HCT116 (cell line): ENCODE results near the gene ANKRD36C.

Experiments used
- CBX3 ChIP-seq: IDR thresholded peaks from 2 replicates; pipeline ENCODE4 v1.6.1; 2012; ENCODE audit warnings: low read depth
- ELF1 ChIP-seq: IDR thresholded peaks from 2 replicates; pipeline ENCODE4 v1.6.1; 2012; ENCODE audit warnings: low read depth, borderline replicate concordance
- EZH2 ChIP-seq: fragments of 200-600 bp; sonication (generic); IDR thresholded peaks from 2 replicates; pipeline ENCODE4 v1.6.1; 2017; ENCODE audit warnings: antibody characterized with exemption, mixed run types
- EZH2phosphoT487 ChIP-seq: fragments of 200-600 bp; IDR thresholded peaks from 2 replicates; pipeline ENCODE4 v1.6.1; 2018; ENCODE audit warnings: antibody characterized with exemption, borderline replicate concordance
- POLR2A ChIP-seq: IDR thresholded peaks from 2 replicates; pipeline ENCODE4 v1.7.0; 2011; ENCODE audit warnings: borderline replicate concordance; ENCODE audit not compliant: insufficient read depth, insufficient read length; ENCODE audit errors: extremely low read depth
- POLR2AphosphoS5 ChIP-seq: IDR thresholded peaks from 2 replicates; pipeline ENCODE4 v1.6.1; 2011; ENCODE audit warnings: mild to moderate bottlenecking, low read depth, low read length, moderate library complexity
- ZBTB33 ChIP-seq: IDR thresholded peaks from 2 replicates; pipeline ENCODE4 v1.6.1; 2011; ENCODE audit warnings: mild to moderate bottlenecking, low read length, moderate library complexity; ENCODE audit not compliant: insufficient replicate concordance; ENCODE audit errors: extremely low read depth
- TF ChIP-seq, protein P1 (sequence below): IDR thresholded peaks from 2 replicates; pipeline ENCODE4 v1.6.1; 2012
- TF ChIP-seq, protein P2 (sequence below), 3 experiments: fragments of 200-600 bp in 1 of 3; sonication (generic) in 1 of 3; IDR thresholded peaks in 2 of 3; conservative IDR thresholded peaks in 1 of 3; 2 replicates each; pipeline ENCODE4 v1.5.1; 2012 to 2017; ENCODE audit warnings: low read depth in 2 of 3, low read length in 2 of 3, antibody characterized with exemption in 1 of 3, borderline replicate concordance in 1 of 3, control low read depth in 1 of 3, mild to moderate bottlenecking in 1 of 3, mixed read lengths in 1 of 3, mixed run types in 1 of 3, moderate library complexity in 1 of 3; ENCODE audit not compliant: insufficient read depth in 1 of 3
- TF ChIP-seq, protein P3 (sequence below): IDR thresholded peaks from 2 replicates; pipeline ENCODE4 v1.6.1; 2012; ENCODE audit warnings: low read depth
- TF ChIP-seq, protein P4 (sequence below): IDR thresholded peaks from 2 replicates; pipeline ENCODE4 v1.6.1; 2012

DNA sequence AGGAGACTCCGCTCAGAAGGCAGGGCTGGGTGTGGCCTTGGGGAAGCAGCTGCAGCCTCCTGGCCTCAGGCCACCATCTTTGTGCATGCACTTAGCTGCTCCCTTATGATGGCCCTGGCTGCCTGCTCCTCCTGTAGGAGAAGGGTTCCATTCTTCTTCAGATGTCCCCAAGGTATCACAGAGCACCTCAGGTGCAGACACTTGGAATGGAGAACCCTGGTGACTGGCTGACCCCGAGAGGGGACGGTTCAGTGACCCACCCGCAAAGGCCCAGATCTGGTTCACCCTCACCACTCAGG, 33.5 kb upstream of the ANKRD36C start:
- TF ChIP-seq POLR2A (no peak), ZBTB33 (no peak), EZH2 (no peak), POLR2AphosphoS5 (no peak), CBX3 (no peak), ELF1 (no peak), EZH2phosphoT487 (no peak)
- TF ChIP-seq, protein P1, sequence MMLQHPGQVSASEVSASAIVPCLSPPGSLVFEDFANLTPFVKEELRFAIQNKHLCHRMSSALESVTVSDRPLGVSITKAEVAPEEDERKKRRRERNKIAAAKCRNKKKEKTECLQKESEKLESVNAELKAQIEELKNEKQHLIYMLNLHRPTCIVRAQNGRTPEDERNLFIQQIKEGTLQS = no peak
- TF ChIP-seq, protein P2, sequence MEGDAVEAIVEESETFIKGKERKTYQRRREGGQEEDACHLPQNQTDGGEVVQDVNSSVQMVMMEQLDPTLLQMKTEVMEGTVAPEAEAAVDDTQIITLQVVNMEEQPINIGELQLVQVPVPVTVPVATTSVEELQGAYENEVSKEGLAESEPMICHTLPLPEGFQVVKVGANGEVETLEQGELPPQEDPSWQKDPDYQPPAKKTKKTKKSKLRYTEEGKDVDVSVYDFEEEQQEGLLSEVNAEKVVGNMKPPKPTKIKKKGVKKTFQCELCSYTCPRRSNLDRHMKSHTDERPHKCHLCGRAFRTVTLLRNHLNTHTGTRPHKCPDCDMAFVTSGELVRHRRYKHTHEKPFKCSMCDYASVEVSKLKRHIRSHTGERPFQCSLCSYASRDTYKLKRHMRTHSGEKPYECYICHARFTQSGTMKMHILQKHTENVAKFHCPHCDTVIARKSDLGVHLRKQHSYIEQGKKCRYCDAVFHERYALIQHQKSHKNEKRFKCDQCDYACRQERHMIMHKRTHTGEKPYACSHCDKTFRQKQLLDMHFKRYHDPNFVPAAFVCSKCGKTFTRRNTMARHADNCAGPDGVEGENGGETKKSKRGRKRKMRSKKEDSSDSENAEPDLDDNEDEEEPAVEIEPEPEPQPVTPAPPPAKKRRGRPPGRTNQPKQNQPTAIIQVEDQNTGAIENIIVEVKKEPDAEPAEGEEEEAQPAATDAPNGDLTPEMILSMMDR (IDR thresholded peaks at IDR 0.05 in 2 of 3, conservative IDR thresholded peaks at IDR 0.05 in 1 of 3; ENCODE audit: borderline replicate concordance in 1 of 3, insufficient read depth in 1 of 3, low read depth in 2 of 3, low read length in 2 of 3) = no peak
- TF ChIP-seq, protein P3, sequence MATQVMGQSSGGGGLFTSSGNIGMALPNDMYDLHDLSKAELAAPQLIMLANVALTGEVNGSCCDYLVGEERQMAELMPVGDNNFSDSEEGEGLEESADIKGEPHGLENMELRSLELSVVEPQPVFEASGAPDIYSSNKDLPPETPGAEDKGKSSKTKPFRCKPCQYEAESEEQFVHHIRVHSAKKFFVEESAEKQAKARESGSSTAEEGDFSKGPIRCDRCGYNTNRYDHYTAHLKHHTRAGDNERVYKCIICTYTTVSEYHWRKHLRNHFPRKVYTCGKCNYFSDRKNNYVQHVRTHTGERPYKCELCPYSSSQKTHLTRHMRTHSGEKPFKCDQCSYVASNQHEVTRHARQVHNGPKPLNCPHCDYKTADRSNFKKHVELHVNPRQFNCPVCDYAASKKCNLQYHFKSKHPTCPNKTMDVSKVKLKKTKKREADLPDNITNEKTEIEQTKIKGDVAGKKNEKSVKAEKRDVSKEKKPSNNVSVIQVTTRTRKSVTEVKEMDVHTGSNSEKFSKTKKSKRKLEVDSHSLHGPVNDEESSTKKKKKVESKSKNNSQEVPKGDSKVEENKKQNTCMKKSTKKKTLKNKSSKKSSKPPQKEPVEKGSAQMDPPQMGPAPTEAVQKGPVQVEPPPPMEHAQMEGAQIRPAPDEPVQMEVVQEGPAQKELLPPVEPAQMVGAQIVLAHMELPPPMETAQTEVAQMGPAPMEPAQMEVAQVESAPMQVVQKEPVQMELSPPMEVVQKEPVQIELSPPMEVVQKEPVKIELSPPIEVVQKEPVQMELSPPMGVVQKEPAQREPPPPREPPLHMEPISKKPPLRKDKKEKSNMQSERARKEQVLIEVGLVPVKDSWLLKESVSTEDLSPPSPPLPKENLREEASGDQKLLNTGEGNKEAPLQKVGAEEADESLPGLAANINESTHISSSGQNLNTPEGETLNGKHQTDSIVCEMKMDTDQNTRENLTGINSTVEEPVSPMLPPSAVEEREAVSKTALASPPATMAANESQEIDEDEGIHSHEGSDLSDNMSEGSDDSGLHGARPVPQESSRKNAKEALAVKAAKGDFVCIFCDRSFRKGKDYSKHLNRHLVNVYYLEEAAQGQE = no peak
- TF ChIP-seq, protein P4, sequence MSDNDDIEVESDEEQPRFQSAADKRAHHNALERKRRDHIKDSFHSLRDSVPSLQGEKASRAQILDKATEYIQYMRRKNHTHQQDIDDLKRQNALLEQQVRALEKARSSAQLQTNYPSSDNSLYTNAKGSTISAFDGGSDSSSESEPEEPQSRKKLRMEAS = no peak
